GM20431 (cell line): ENCODE data around the gene DYRK4.
"Not testable (repeated sequence)": the region's sequence is repeated elsewhere in the genome, so short reads cannot be mapped to it uniquely, and the experiment has no call there.

ENCODE experiments used
- in situ Hi-C: fragments of 300-500 bp; cut with MseI, MboI; formaldehyde crosslinking; loops from one replicate; pipeline ENCODE4 v1.15.0; 2020; ENCODE audit warnings: low sequenced_read_pairs; ENCODE audit not compliant: unreplicated experiment

Gene DYRK4, protein sequence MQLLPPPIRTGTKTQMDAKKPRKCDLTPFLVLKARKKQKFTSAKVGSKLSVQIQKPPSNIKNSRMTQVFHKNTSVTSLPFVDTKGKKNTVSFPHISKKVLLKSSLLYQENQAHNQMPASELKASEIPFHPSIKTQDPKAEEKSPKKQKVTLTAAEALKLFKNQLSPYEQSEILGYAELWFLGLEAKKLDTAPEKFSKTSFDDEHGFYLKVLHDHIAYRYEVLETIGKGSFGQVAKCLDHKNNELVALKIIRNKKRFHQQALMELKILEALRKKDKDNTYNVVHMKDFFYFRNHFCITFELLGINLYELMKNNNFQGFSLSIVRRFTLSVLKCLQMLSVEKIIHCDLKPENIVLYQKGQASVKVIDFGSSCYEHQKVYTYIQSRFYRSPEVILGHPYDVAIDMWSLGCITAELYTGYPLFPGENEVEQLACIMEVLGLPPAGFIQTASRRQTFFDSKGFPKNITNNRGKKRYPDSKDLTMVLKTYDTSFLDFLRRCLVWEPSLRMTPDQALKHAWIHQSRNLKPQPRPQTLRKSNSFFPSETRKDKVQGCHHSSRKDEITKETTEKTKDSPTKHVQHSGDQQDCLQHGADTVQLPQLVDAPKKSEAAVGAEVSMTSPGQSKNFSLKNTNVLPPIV

DNA sequence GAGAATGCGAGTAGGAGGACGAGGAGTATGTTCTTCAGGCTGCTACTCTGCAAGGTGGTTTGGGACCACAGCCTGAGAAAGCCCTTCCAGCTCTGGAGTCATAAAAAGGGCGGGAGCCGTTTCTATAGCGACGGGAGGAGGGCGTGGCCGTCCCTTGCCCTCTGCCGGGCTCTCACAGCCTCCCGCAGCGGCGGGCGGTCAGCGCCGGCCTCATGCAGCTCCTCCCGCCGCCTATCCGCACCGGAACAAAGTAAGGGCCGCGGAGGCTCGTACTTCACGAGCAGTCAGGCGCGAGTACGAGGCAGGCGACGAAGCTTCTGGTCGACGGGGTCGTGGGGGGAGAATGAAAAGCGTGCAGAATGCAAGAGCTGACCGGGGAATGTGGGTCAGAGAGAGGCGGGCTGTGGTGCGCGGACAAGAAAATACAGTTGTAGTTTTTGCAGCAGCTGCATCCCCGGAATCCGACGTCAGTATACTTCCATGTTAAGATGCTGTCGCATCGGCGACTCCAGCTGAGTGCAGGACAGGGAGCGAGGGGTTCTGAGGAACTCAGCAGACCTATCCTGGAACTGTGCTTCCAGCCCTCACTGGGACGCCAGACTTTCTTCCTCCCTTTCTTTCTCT lies at the start of gene DYRK4:
Gene DYRK4, plus strand, starts transcription at position 175 of the 624 bp plus-strand sequence. Its CDS starts 38 bp downstream, at position 213.
- in situ Hi-C loops = no loop called here

DNA sequence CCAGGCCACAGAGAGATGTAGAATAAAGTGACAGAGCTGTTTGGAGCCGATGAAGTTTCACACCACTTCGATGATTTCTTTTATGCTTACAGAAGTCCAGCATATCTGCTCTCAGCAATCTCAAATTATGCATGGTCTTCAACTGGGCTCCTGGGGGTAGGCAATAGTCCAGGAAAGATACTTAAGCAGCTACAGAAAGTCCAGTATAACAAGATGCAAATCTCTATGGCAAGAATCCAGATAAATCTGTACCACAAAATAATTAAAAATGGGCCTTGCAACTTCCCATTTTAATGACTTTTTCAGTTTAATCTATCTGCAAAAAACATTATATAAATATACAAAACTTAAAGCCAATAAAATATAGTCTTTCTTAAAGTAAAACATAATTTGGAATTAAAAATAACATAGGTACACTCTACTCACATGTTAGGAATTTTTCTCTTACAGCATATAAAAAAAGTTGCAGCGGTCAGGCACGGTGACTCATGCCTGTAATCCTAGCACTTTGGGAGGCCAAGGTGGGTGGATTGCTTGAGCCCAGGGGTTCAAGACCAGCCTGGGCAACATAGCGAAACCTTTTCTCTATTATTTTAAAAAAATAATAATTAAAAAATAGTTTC lies 43.8 kb upstream of the DYRK4 start:
- in situ Hi-C loops = no loop called here

DNA sequence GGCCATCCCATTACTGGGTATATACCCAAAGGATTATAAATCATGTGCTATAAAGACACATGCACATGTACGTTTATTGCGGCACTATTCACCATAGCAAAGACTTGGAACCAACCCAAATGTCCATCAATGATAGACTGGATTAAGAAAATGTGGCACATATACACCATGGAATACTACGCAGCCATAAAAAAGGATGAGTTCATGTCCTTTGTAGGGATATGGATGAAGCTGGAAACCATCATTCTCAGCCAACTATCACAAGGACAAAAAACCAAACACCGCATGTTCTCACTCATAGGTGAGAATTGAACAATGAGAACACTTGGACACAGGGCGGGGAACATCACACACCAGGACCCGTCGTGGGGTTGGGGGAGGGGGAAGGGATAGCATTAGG lies 38.6 kb upstream of the DYRK4 start:
- in situ Hi-C loops = not testable (repeated sequence)

DNA sequence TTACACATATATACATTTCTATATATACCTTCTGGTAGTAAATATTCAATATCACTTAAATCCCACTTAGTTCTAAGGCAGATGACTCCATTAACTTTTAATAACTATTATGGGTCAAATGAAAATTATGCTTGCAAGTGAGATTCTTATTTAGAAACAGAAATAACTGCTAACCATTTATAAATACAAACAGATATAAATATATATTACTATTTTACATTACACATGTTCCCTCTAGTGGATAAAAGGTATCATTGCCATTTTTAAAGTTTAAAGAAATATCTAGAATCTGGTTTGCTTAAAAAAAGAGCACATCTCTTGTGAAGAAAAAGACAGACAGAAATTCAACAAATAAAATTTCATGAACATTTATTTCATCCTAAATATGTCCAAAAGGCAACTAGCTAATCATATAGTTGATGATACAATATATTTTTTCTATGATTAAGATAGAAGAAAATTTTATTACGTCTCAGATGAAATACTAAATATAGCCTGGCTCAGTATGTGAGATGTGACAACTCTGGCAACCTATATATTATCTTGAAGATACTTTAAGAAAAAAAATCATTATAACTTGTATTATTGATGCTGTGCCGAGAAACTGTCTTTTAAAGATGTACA lies 35.0 kb upstream of the DYRK4 start:
- in situ Hi-C loops = no loop called here

DNA sequence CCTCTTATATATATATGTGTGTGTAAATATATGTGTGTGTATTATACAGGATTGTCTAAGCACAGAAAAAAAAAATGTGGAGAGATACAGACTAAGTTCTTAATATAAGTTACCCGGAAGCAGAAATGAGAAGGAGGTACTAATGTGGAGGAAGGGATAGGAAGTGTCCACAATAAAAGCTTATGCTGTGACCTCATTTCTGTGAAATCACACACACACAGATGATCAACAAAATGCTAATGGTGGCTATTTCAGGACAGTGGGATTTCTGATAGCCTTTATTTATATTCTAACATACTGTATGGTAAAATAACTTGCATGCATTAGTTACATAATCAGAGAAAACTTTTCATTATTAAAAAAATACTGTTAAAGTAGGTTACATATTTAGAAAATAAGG lies 31.8 kb upstream of the DYRK4 start:
- in situ Hi-C loops = no loop called here

DNA sequence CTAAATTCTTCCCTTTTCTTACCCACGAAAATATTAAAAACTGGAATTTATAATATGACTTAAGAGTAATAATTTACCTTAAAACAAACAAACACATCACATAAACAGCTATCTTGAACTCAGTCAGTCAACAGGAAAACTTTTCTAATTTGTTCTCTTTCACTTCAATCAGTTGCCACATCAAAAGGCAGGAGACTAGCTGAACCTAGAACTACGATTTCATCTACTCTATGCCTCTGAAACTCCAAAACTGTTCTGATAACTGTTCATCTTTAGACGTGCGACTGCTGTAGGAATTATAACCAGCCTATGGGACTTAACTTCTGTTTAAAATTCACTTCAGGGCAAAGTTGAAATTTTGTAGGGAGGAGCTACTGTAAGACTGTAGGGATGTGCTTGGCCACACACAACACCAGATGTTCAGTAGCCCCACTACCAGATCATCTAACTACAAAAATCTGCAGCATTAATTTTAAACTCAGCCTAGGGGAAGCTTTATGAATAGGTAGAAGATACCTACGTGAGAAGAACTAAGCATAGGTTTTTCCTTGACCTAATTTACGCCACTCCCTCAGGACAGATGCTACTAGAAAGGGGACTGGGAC lies 30.9 kb upstream of the DYRK4 start:
- in situ Hi-C loops = no loop called here

DNA sequence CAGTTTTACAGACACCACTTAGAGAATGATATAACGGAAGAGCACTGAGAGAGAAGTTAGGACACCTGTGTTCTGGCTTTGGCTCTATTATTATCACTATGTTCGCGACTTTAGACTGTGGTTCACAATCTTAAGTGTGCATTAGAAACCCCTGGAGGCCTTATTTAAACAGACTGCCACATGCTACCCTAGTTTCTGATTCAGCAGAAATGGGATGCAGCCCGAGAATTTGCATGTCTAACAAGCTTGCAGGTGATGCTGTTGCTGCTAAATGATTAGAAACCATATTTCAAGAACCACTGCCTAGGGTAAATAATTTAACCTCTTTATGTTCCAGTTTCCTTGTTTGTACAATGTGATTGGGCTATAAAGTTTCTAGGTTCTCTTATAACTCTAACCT lies 26.9 kb upstream of the DYRK4 start:
- in situ Hi-C loops = no loop called here

DNA sequence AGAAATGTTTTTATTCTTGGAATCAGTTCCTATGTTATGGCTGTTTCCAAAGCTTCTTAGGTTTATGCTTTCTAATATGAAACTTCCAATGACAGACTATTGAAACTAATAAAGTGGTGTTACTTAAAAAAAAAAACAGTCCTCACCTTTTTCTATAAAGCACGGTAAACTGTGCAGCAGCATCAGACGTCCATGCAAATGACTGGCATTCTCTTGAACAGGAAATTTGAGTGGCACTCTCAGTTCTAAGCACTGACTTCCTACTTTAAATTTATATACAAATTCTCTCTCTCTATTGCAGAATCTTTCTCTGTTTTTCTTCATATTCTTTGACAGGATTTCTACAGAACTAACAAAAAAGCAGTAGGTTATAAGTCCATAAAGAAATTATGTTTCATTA lies 26.1 kb upstream of the DYRK4 start:
- in situ Hi-C loops = no loop called here

DNA sequence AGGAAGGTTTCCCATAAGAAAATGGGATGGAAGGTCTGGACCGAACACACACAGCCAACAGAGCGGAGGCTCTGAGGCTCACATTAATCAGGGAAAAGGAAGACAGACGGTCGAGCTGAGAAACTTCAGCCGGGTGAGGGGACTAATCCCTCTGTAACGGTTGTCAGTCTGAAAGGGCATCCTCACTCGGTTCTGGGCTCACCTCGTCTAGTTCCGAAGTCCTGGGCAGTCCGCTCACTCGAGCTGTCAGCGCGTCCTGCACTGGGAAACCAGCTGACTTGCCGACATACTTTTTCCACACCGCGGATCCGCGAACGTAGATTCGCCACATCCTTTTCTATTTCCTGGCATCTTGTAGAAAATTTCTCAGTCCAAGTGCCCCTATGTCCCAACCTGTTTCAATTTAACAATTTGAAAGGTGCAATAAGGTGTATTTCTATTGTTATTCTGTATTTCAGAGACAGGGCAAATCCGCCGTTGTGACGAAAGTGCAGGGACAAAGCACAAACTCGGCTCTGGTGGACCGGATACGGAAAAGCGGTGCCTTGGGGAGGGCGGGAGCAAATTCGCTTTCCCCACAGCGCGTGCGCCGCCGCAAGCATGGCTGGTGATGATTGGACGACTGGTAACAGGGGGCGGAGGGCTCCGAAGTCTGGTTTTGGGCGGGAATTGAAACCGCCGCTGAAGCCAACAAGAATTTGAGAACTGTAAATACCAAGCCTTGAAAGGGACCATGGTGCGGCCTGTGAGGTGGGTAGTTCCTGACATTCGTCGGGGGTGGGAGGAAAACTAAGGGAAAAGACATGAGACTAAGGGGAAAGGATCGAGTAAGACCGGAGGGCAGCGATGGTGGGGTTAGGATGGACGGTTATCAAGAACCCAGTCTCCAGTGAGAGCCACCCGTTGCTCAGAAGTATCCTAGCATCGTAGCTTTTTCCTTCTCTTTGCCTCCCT lies 23.5 kb upstream of the DYRK4 start, which contains the start of gene RAD51AP1:
Gene RAD51AP1, plus strand, starts transcription at position 684 of the 954 bp plus-strand sequence. Its CDS starts 50 bp downstream, at position 734.
- in situ Hi-C loops = no loop called here

DNA sequence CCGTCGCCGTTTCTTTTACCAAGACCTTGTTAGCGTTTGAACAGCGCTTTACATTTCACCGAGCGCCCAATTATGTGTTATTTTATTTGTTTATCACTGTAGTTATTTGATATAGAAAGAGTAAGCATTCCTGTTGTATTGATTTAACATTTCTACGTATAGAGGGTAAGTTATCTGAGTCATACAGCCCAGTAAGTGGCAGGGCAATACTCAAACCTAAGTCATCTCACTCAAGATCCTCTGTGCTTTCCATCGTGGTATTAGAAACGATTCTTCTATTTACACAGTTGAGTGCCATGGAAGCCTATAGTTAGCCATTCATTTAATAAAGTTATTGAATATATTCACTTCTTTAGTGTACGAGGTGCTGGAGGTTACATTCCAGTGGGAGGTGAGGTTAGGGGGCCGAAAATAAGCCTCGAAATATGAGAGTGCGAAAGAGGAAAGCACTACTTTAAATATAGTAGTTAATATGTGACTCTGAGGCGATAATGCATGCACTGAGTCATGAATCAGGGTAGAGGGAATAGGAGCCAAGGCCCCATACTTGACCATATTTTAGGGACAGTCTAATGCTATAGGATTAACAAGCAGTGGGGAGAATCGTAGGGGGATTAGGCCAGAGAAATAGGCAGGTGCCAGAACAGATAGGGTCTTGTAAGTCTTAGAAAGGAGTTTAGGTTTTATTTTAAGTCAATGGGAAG lies 22.7 kb upstream of the DYRK4 start:
- in situ Hi-C loops = no loop called here

DNA sequence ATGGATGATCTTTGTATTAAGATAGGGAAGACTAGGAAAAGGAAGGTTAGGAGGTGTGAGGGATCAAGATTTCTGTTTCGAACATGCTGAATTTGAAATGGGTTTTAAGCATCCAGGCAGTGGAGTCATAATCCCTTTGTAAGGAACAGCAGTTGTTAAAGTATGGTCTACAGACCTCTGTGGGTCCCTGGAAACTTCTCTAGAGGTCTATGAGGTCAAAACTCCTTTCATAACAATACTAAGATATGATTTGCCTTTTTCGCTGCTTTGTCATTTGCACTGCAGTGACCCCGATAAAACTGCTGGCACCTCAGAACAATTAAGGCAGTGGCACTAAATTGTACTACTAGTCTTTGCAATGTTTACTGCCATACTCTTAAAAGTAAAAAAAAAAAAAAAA lies 21.8 kb upstream of the DYRK4 start:
- in situ Hi-C loops = no loop called here

DNA sequence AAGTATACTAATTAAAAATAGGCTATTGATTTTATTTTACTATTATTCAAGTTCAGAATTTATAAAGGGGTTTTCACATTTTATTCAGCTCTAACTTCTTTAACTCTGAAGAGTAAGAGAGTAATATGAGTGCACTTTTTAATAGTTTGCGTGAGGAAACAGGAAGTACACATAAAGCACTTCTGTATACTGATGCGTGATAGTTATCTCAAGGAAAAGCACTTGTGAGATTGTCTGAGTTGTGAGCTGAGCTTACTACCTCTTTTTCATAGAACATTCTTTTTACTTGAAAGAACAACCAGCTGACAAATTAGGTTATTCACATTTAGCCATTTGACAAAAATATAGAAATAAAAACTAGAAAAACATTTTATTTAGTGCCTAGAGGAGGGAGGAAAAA lies 21.4 kb upstream of the DYRK4 start:
- in situ Hi-C loops = no loop called here

DNA sequence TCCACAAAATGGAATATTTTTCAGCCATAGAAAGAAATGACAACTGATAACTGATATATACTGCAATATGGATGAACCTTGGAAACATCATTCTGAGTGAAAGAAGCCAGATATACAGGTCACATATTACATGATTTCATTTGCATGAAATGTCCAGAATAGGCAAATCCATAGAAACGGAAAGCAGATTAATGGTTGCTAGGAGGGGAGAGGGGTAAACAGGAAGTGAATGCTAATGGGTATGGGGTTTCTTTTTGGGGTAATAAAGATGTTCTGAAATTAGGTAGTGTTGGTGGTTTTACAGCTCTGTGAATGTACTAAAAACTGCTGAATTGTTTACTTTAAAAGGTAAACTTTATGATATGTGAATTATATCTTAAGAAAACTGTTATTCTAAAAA lies 16.8 kb upstream of the DYRK4 start:
- in situ Hi-C loops = no loop called here

DNA sequence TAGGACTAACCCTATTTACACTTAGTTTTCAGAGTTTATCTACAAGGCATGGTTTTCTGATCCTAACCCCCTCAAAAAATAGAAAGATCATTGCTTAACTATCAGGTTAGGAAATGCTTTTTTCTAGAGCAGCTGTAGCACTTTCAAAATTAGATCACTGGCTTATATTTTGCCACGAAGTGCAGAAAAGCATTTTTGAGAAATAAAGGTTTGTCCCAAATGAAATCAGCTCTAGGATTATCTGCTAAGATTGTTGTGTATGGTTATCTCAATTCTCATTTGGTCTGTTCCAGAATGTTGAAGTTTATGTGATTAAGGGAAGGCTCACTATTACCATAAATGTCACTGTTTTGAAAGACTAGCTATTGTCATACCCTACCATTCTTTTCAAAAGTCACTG lies 9.8 kb upstream of the DYRK4 start:
- in situ Hi-C loops = no loop called here

DNA sequence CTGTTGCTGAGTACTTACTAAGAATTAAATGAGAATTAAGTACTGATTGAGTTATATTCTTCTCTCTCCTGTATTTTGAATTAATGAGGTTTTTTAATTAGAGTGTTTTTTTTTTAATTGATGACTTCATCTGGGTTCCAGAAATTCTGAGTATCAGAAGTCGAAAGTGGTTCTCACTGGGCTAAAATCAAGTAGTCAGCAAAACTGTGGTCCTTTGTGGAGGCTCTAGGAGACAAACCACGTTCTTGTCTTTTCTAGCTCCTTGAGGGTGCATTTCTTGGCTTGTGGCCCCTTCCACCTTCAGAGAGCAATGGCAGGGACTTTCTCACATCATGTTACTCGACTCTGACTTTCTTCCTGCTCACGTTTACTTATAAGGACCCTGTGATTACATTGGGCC lies 8.1 kb upstream of the DYRK4 start:
- in situ Hi-C loops = no loop called here

DNA sequence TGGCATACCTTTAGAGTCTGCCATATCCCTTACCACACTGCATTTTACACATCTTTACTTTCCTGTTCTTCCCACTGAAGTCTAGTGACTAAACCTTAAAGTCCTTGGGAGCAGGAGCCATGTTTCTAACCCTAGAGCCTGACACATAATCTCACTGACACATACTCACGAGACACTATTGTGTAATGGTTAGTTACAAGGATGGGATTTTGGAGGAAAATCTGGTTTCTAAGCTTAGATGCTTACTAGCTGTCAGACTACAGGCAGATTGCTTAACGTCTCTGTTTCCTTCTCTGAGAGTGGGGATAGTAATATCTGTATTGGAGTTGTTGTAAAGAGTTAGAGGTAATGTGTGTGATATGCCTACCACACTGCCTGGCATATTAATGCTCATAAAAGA lies 6.2 kb upstream of the DYRK4 start:
- in situ Hi-C loops = no loop called here

DNA sequence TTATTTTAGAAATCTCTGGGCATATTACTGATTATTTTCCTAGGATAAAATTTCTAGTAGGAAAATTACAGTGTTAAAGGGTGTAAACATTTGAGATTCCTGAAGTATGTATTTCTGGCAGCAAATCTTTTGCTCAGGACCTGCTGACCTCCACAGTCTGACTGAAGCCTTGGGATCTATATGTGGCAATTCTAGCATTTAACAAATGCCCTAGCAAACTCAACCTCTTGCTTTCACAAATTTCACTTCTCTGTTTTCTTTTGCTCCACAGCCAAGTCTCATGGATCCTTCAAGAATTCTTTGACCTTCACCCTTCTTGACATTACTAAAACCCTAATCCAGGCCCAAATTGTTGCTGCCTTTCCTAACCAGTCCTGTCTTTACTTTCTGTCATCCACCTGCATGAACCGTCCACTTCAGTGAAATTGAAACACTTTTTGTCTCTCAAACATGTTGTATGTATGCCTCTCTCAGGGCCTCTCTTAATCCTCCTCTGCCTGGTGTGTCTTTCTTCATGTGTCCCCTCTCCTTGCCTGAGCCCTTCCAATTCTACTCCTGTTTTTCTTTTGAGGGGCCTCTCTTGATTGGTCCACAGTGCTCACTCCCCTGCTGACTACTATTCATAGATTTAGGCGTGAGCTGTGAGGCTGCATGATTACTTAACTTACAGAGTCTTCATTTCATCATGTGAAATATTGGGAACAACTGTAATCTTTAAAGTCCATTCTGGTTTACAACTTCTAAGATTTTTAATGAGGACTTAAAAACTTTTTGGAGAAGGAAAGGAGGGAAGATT lies 5.1 kb upstream of the DYRK4 start:
- in situ Hi-C loops = no loop called here
